Measurements from ENCODE around the gene TRPT1.
"Not testable (repeated sequence)": the region's sequence is repeated elsewhere in the genome, so short reads cannot be mapped to it uniquely, and the experiment has no call there.

The TRPT1 gene

DNA sequence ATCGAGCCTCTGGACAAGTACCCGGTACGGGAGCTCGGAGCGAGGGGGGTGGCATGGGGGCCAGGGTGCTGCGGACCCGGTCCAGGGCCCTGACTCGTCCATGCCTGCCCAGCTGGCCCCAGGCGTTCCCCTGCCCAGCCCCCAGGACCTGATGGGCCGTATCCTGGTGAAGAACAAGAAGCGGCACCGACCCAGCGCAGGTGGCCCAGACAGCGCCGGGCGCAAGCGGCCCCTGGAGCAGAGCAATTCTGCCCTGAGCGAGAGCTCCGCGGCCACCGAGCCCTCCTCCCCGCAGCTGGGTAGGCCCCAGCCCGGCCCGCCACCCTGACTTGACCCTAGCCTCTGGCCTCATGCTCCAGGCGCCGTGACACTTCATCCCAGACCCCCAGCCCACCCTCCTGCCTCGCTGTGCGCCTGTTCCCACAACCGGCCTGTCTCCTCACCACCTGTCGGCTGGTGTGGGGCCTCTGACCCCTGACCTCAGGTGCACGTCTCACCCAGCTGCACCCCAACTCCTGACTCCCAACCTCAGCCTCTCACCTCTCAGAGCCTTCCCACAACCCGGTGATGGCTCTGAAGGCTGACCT is 33.1 kb upstream of the TRPT1 start:
- no peak for DNase-seq (ENCODE audit: low read depth)

DNA sequence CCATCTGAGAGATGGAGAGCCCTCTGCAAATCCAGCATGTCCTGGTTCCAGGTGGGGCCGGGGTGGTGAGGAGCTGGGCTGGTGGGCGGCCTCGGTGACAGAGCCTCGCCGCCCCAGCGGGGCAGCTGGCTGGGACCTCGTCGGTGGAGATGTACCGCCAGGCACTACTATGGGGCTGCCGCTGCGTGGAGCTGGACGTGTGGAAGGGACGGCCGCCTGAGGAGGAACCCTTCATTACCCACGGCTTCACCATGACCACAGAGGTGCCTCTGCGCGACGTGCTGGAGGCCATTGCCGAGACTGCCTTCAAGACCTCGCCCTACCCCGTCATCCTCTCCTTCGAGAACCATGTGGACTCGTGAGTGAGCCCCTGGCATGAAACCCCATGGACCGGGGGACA is 32.4 kb upstream of the TRPT1 start:
- DNase-seq (ENCODE audit: low read depth), result no peak

GRCh38 chr11:64256300-64256699 is 30.3 kb upstream of the TRPT1 start:
- DNase-seq (ENCODE audit: low read depth), result no peak

- no peak for DNase-seq (ENCODE audit: low read depth)
These were observed 29.4 kb upstream of the TRPT1 start for GRCh38 chr11:64255135-64256128.

DNA sequence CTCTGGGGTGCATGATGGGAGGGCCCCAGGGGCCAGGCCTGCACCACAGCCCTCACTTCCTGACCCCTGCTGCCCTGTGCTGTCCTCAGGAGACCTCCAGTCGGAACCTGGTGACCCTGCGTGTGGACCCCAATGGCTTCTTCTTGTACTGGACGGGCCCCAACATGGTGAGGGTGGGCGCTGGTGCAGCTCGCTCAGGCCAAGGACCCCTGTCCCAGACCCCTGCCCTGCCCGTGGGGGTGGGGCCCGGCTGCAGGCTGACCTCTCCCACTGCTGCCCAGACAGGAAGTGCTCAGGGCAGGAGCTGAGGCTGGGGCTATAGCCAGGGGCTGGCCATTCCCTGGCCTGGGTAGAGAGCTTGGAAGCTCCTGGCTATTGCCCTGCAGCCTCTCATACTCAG is 28.3 kb upstream of the TRPT1 start:
- DNase-seq (ENCODE audit: low read depth), result no peak

GRCh38 chr11:64253481-64253880 is 27.5 kb upstream of the TRPT1 start:
- DNase-seq (ENCODE audit: low read depth), result no peak

- no peak for DNase-seq (ENCODE audit: low read depth)
These were observed 27.1 kb upstream of the TRPT1 start for GRCh38 chr11:64253043-64253442.

DNA sequence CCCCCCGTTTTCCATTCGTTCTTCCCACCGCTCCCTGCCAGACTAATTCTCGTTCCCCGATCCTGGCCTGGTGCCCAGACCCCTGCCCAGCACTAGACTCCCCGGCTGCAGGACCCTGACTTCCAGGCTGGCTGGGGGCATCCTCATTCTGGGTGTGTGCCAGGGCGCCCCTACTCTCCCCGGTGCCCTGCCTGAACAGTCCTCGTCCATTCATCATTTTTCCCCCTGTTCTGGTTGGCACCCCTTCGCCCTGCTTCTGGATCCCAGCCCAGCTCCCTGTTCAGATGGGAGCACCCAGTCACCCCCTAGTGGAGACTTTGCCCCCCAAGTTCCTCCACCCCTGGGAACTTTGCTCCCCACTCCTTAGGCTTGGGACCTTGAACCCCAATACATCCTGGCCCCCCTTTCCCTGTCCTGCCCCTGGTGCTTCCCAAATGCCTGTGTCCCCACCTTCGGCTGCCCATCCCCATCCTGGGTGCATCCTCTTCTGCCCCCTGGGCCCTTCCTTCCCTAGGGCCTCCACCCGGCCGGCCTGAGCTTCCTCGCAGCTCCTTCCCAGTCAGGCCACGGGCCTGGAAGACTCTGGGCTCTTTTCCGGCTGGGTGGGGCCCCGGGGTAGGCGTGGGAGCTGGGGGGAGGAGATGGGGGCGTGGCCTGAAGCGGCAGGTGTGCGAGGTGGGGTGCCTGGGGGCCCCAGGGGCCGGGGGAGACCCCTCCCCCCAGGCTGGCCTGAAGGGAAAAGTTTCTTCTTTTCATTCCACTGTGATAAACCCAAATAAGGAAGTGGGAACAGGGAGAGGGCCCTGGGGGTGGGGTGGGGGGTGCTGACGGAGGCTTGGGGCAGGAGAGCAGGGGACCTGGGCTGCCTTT is 26.3 kb upstream of the TRPT1 start:
- DNase-seq (ENCODE audit: low read depth), result no peak

GRCh38 chr11:64251753-64252002 is 25.7 kb upstream of the TRPT1 start:
- no peak for DNase-seq (ENCODE audit: low read depth)

DNA sequence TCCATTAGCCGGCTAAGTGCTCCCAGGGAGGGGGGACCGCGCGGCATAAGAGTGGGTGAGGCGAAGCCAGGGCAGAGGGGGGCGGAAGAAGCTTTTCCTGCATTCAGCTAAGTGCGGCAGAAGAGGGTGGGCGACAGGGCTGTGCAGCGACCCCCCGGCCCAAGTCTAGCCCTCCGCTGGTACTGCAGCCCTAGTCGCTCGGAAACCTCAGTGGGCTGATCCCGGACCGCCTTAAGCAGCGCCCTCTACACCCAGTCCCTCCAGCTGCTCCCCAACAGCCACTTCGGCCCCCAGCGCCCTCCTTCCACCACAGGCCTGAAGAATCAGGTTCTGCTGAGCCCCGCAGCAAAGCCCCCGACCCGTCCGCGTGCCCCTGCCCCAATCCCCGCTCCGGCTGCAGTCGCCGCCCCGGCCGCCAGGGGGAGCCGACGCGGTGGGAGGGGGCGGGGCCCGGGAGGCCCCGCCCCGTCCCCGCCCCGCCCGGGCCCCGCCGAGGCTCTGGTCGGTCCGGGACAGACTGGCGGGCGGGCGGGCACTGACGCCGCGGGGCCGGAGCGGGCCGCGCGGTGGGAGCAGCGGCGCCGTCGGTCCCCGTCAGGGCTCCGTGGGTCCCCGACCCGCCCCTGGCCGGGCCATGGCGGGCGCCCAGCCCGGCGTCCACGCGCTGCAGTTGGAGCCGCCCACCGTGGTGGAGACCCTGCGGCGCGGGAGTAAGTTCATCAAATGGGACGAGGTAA is 25.2 kb upstream of the TRPT1 start, which contains the start of gene PLCB3:
TSS of gene PLCB3 (plus strand) at position 515 of the 737 bp plus-strand sequence. CDS start at position 635, 120 bp downstream.
- peak; percentile 37 for DNase-seq (ENCODE audit: low read depth)

- no peak for DNase-seq (ENCODE audit: low read depth)
These were observed 24.5 kb upstream of the TRPT1 start for GRCh38 chr11:64250415-64251015.

DNA sequence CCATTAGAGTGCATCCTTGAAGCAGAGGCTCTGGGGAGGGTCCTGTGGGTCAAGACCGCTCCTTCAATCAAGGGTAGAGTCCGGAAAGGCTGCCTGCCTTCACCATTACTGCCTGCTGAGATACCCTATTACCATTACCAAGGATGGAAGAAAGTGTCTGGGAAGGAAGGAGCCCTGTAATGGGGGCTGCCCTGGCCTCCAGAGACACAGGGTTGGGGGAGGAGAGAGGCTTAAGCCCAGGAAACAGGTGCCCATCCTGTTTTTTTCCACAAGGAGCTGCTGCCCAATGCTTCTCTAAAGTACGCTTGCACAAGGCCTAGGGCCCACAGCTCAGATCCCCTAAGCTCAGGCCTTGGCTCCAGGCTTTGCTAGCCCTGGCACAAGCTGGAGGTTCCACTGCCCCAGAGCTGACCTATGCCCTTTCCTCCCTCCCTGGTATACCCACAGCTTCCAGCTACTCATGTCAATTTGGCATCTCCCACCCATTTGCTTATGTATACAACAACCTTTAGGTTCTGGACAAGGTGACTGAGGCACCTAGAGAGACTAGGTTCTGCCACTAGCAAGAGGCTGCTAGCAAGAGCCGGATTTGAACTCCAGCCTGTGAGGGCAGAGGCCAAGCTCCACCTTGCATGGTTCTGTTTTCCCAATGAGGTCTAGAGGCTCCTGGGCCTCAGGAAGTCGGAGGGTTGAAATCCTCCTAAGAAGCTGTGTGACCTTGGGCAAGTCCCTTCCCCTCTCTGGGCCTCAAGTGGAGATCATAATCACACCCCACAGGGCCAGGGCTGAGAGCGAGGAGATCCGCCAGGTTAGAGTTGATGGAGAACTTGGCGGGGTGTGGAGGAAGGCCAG is 23.8 kb upstream of the TRPT1 start:
- DNase-seq (ENCODE audit: low read depth), result no peak

GRCh38 chr11:64249038-64249437 is 23.1 kb upstream of the TRPT1 start:
- no peak for DNase-seq (ENCODE audit: low read depth)

DNA sequence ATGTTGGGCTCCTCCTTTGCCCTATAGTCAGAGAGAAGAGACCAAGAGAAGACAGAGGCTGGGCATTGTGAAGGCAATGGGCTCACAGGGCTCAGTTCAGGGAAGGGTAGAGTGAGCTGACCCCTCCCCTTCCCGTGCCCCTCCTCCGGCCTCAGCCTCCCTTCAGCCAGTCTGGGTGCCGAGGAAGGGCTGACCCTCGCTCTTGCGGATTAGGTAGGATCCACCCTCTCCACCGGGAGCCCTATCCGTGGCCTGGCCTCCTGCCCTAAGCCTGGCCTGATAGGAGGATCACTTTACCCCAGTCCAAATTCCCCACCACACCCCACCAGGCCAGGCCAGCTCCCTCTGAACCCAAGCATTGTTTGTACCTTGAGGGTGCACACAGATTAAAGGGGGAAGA is 22.6 kb upstream of the TRPT1 start:
- no peak for DNase-seq (ENCODE audit: low read depth)

GRCh38 chr11:64247729-64248531 is 21.9 kb upstream of the TRPT1 start:
- no peak for DNase-seq (ENCODE audit: low read depth)

DNA sequence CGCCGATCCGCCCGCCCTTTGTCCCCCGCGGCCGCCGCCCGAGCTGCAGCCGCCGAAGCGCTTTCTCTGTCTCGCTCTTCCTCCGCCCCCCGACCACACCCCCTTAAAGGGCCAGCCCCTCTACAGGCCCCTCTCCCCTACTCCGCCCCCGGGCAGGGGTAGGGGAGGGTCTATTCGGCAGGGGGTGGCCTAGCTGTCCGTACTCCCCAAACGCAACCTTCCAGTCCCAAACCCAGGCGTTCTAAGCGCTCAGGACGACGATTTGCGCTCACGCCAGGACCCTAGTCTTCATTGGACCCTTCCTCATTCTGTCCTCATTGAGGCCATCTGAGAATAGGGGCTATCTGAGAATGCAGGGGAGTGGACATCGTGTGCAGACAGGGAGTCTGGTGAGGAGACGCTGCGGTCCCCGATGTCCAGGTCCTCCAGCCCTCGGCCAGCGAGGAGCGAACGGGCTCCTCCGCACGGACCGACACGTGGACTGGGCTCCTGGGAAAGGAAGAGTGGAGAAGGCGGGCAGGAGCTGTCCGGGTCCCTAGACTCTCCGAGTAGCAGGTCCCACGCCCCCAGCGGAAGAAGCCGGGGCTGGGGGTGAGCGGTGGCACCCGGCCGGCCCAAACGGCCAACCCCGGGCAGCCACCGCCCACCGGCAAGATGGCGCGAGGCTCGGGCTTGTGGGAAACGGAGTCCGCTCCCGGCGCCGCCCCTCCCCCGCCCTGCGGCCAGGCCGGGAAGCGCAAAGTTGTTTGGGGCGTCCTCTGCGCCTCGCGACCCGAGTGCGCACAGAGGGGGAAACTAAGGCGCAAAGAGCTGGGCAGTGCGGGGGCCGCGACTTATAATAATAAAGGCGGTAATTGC is 21.1 kb upstream of the TRPT1 start, which contains the start of gene PPP1R14B:
TSS of gene PPP1R14B (minus strand) at position 73 of the 858 bp plus-strand sequence. CDS start 270 bp downstream, outside the sequence.
- DNase-seq (ENCODE audit: low read depth), result peak; percentile 78

DNA sequence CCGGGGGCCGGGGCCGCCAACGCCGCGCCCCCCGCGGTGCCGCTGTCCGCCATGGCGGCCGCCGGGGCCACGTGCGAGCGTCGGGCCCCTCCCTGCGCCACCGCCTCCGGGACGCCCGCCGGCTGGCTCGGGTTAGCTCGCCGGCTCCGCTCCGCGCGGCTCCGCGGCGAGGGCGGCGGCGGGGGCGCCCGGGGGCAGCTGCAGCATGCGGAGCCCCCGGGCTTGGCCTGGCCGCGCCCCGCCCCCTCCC is 20.6 kb upstream of the TRPT1 start:
- not testable (repeated sequence) for DNase-seq (ENCODE audit: low read depth)

GRCh38 chr11:64245797-64246620 is 20.0 kb upstream of the TRPT1 start:
- peak; percentile 74 for DNase-seq (ENCODE audit: low read depth)
